Keratinocyte (primary cell): ENCODE data around the gene GSTM2. TPM values are rescaled to one million over a fixed set of nuclear protein-coding genes. Genes with fewer than 3 reads are reported as not detected.

Source experiments
- DNase-seq: peaks from one replicate; pipeline ENCODE4 v3.0.0-alpha.2; 2011; ENCODE audit warnings: low read depth, missing footprints, low spot score
- FAIRE-seq: peaks from 2 replicates; lab custom pipeline; 2011; peaks lifted over from hg19 to GRCh38; lab: Jason Lieb, UNC
- H2AFZ ChIP-seq: 2 replicates; pipeline ENCODE4 v1.6.0; 2012; ENCODE audit warnings: low read length, control low read depth, inconsistent platforms; ENCODE audit not compliant: control insufficient read depth
- H3K27ac ChIP-seq: 2 replicates; pipeline ENCODE4 v1.5.1; 2011; ENCODE audit warnings: low read length; ENCODE audit not compliant: control insufficient read depth, insufficient read depth
- H3K27me3 ChIP-seq: 3 replicates; pipeline ENCODE4 v1.6.0; 2011; ENCODE audit warnings: low read length; ENCODE audit not compliant: control insufficient read depth, insufficient read depth; ENCODE audit errors: extremely low read depth
- H3K36me3 ChIP-seq, 2 experiments: 2 replicates in 1 of 2; 3 replicates in 1 of 2; pipeline ENCODE4 v1.5.1; 2011; ENCODE audit warnings: low read length in 2 of 2, mild to moderate bottlenecking in 1 of 2; ENCODE audit not compliant: control insufficient read depth in 2 of 2, insufficient read depth in 2 of 2; ENCODE audit errors: extremely low read depth in 1 of 2
- H3K4me1 ChIP-seq: 3 replicates; pipeline ENCODE4 v1.5.1; 2011; ENCODE audit warnings: low read length; ENCODE audit not compliant: control insufficient read depth, insufficient read depth; ENCODE audit errors: extremely low read depth
- H3K4me2 ChIP-seq: 3 replicates; pipeline ENCODE4 v1.6.0; 2011; ENCODE audit warnings: low read depth, low read length; ENCODE audit not compliant: control insufficient read depth, insufficient read depth; ENCODE audit errors: extremely low read depth
- H3K4me3 ChIP-seq, 3 experiments: fragments of 200-600 bp in 1 of 3; sonication (generic) in 1 of 3; 2 replicates in 2 of 3; 3 replicates in 1 of 3; pipeline ENCODE4 v1.5.1; 2011 to 2016; ENCODE audit warnings: low read length in 3 of 3, mild to moderate bottlenecking in 3 of 3, control low read depth in 2 of 3, inconsistent platforms in 1 of 3, low read depth in 1 of 3, mixed read lengths in 1 of 3, mixed run types in 1 of 3, moderate library complexity in 1 of 3; ENCODE audit not compliant: control insufficient read depth in 2 of 3, insufficient read depth in 2 of 3; ENCODE audit errors: extremely low read depth in 1 of 3
- H3K79me2 ChIP-seq: 2 replicates; pipeline ENCODE4 v1.6.0; 2012; ENCODE audit warnings: low read length; ENCODE audit not compliant: control insufficient read depth, insufficient read depth
- H3K9ac ChIP-seq: 3 replicates; pipeline ENCODE4 v1.6.0; 2011; ENCODE audit warnings: low read length; ENCODE audit not compliant: control insufficient read depth, insufficient read depth; ENCODE audit errors: extremely low read depth
- H3K9me1 ChIP-seq: 3 replicates; pipeline ENCODE4 v1.6.0; 2011; ENCODE audit warnings: low read length; ENCODE audit not compliant: control insufficient read depth, insufficient read depth; ENCODE audit errors: extremely low read depth
- H3K9me3 ChIP-seq: 2 replicates; pipeline ENCODE4 v1.5.1; 2012; ENCODE audit warnings: low read depth, low read length; ENCODE audit not compliant: control insufficient read depth
- H4K20me1 ChIP-seq: 3 replicates; pipeline ENCODE4 v1.6.0; 2011; ENCODE audit warnings: low read length; ENCODE audit not compliant: control insufficient read depth, insufficient read depth; ENCODE audit errors: extremely low read depth
- EZH2 ChIP-seq: IDR thresholded peaks from one replicate; pipeline ENCODE4 v1.6.1; 2012; ENCODE audit warnings: inconsistent platforms, mild to moderate bottlenecking, low read length, moderate library complexity
- dilution Hi-C: fragments of 300-500 bp; cut with MboI; formaldehyde crosslinking; loops from one replicate; pipeline ENCODE4 v1.7.0; 2020; ENCODE audit warnings: low sequenced_read_pairs; ENCODE audit not compliant: extremely low pct_ligation_motif_present
- polyA plus RNA-seq, 5 experiments: library from polyadenylated mRNA; depleted of rRNA in 3 of 5; stranded (reverse) in 3 of 5; stranded (forward) in 1 of 5; unstranded in 1 of 5; fragments of >200 nt; gene quantifications; 1 replicate in 1 of 5; 2 replicates in 3 of 5; 3 replicates in 1 of 5; pipeline versions ENCODE4 v1.2.1 to v1.2.3, GENCODE V29; 2011 to 2012; ENCODE audit warnings: missing spikeins in 2 of 5, low read depth in 1 of 5, low replicate concordance in 1 of 5
- TF ChIP-seq, protein P1 (sequence below), 3 experiments: IDR thresholded peaks in 1 of 3; conservative IDR thresholded peaks in 1 of 3; optimal IDR thresholded peaks in 1 of 3; 2 replicates in 2 of 3; 3 replicates in 1 of 3; pipeline versions ENCODE3 to v1.5.1; 2011; ENCODE audit warnings: low read length in 3 of 3, mild to moderate bottlenecking in 3 of 3, moderate library complexity in 2 of 3, control low read depth in 1 of 3, inconsistent platforms in 1 of 3; ENCODE audit not compliant: insufficient read depth in 2 of 3; ENCODE audit errors: extremely low read depth in 1 of 3

The GSTM2 gene
- polyA plus RNA-seq, 1 donor (not counting 4 experiments of a cell fraction or from before 2014, with no cell fraction given), result 11.1 TPM

DNA sequence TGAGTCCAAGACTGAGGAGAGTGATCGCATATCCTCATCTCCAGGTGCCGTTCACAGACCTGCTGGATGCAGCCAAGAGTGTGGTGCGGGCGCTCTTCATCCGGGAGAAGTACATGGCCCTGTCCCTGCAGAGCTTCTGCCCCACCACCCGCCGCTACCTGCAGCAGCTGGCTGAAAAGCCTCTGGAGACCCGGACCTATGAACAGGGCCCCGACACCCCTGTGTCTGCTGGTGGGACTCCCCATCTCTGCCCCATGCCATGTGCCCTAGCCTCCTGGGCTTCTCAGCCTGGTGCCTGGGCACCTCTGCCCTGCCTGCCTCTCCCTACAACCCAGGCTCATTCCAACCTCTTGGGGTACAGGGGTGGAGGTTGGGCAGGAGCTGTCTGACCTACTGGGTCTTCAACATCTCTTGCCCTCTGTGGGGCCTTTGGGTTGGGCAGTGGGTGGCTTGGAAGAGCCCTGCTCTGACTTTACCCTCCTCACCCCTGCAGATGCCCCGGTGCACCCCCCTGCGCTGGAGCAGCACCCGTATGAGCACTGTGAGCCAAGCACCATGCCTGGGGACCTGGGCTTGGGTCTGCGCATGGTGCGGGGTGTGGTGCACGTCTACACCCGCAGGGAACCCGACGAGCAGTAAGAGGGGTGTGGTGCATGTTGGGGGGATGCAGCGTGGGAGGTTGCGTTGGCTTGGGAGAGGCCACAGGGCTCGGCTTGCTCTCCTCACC is 41.0 kb upstream of the GSTM2 start:
- H3K79me2 ChIP-seq, result peaks cover 31% of the 10 kb centered on the region
- no peak for DNase-seq
- TF ChIP-seq, protein P1, sequence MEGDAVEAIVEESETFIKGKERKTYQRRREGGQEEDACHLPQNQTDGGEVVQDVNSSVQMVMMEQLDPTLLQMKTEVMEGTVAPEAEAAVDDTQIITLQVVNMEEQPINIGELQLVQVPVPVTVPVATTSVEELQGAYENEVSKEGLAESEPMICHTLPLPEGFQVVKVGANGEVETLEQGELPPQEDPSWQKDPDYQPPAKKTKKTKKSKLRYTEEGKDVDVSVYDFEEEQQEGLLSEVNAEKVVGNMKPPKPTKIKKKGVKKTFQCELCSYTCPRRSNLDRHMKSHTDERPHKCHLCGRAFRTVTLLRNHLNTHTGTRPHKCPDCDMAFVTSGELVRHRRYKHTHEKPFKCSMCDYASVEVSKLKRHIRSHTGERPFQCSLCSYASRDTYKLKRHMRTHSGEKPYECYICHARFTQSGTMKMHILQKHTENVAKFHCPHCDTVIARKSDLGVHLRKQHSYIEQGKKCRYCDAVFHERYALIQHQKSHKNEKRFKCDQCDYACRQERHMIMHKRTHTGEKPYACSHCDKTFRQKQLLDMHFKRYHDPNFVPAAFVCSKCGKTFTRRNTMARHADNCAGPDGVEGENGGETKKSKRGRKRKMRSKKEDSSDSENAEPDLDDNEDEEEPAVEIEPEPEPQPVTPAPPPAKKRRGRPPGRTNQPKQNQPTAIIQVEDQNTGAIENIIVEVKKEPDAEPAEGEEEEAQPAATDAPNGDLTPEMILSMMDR (optimal IDR thresholded peaks at IDR 0.05 in 1 of 3, IDR thresholded peaks at IDR 0.05 in 1 of 3, conservative IDR thresholded peaks at IDR 0.05 in 1 of 3; ENCODE audit: extremely low read depth in 1 of 3, insufficient read depth in 2 of 3, low read length in 3 of 3), result no peak
- TF ChIP-seq EZH2, result no peak

DNA sequence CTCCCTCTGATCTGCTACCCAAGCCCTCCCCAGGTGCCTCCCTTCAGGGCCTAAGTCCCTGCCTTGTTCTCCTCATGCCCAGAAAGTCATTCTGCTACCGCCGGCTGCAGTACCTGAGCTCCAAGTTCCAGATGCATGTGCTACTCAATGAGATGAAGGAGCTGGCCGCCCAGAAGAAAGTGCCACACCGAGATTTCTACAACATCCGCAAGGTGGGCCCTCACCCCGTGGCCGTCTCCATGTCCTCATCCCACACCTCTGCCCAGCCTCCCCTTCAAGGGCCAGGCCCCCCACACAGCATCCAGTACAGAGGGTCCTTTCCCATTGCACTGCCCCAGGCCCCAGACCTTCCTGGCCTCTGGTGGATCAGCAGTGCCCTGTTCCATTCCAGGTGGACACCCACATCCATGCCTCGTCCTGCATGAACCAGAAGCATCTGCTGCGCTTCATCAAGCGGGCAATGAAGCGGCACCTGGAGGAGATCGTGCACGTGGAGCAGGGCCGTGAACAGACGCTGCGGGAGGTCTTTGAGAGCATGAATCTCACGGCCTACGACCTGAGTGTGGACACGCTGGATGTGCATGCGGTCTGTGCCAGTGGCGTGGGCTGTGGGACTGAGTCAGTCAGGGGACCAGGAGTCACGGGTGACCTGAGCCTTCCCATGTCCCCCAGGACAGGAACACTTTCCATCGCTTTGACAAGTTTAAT is 40.0 kb upstream of the GSTM2 start:
- DNase-seq, result no peak
- Histone ChIP-seq H3K79me2 (peaks cover 21% of the 10 kb centered on the region), H3K4me3 (no peak overlapping the region), H4K20me1 (no peaks in the 10 kb centered on the region), H3K27me3 (no peaks in the 10 kb centered on the region), H3K9me3 (no peaks in the 10 kb centered on the region), H3K27ac (no peak overlapping the region), H2AFZ (no peak overlapping the region), H3K9ac (no peak overlapping the region), H3K4me1 (peaks cover 3% of the 10 kb centered on the region), H3K4me2 (no peak overlapping the region), H3K9me1 (no peaks in the 10 kb centered on the region), H3K36me3 (peaks cover 11 to 25% of the 10 kb centered on the region in 2 experiments)
- TF ChIP-seq, protein P1 (optimal IDR thresholded peaks at IDR 0.05 in 1 of 3, IDR thresholded peaks at IDR 0.05 in 1 of 3, conservative IDR thresholded peaks at IDR 0.05 in 1 of 3; ENCODE audit: extremely low read depth in 1 of 3, insufficient read depth in 2 of 3, low read length in 3 of 3), result no peak
- TF ChIP-seq EZH2, result no peak
- dilution Hi-C loops, result no loop called here
- no peak for FAIRE-seq

More for the DNA sequence above, 41.0 kb upstream of the GSTM2 start:
- no peaks in the 10 kb centered on the region for H3K9me3 ChIP-seq
- no peak overlapping the region for H3K4me3 ChIP-seq
- peaks cover 4% of the 10 kb centered on the region for H3K4me1 ChIP-seq
- dilution Hi-C loops, result no loop called here
- H4K20me1 ChIP-seq, result no peaks in the 10 kb centered on the region
- peaks cover 11 to 22% of the 10 kb centered on the region in 2 experiments for H3K36me3 ChIP-seq
- no peak for FAIRE-seq
- no peak overlapping the region for H2AFZ ChIP-seq
- H3K4me2 ChIP-seq, result no peak overlapping the region
- H3K27me3 ChIP-seq, result no peaks in the 10 kb centered on the region
- no peak overlapping the region for H3K9ac ChIP-seq
- no peaks in the 10 kb centered on the region for H3K9me1 ChIP-seq
- no peak overlapping the region for H3K27ac ChIP-seq
